HG02970 (cell line): ENCODE measurements around the gene PHACTR1.

Experiments
- ATAC-seq: cut with Tn5 transposase; IDR thresholded peaks from one replicate; pipeline ENCODE4 v1.9.1; 2021; ENCODE audit warnings: mild to moderate bottlenecking, moderate library complexity, moderate number of reproducible peaks; ENCODE audit not compliant: unreplicated experiment, low FRiP score

PHACTR1 gene

GRCh38 chr6:12892151-12892550, 175.6 kb downstream of the PHACTR1 start:
- no peak for ATAC-seq

GRCh38 chr6:12893036-12893435, 176.5 kb downstream of the PHACTR1 start:
- ATAC-seq: no peak

GRCh38 chr6:12895721-12896120, 179.2 kb downstream of the PHACTR1 start:
- ATAC-seq: no peak

- ATAC-seq: no peak
Measured at GRCh38 chr6:12896208-12896733, 179.7 kb downstream of the PHACTR1 start.

- ATAC-seq: no peak
Measured at GRCh38 chr6:12898603-12899002, 182.0 kb downstream of the PHACTR1 start.

GRCh38 chr6:12899046-12899833, 182.7 kb downstream of the PHACTR1 start:
- ATAC-seq: no peak

- ATAC-seq: no peak
Measured at GRCh38 chr6:12903246-12903645, 186.7 kb downstream of the PHACTR1 start.

GRCh38 chr6:12909833-12910232, 193.3 kb downstream of the PHACTR1 start:
- ATAC-seq: no peak

GRCh38 chr6:12911427-12911826, 194.9 kb downstream of the PHACTR1 start:
- no peak for ATAC-seq

GRCh38 chr6:12913201-12913600, 196.6 kb downstream of the PHACTR1 start:
- ATAC-seq: no peak

- no peak for ATAC-seq
Measured at GRCh38 chr6:12916006-12916405, 199.4 kb downstream of the PHACTR1 start.

- ATAC-seq: no peak
Measured at GRCh38 chr6:12916420-12917136, 200.0 kb downstream of the PHACTR1 start.

- no peak for ATAC-seq
Measured at GRCh38 chr6:12921467-12921866, 204.9 kb downstream of the PHACTR1 start.

- no peak for ATAC-seq
Measured at GRCh38 chr6:12923644-12924235, 207.2 kb downstream of the PHACTR1 start.

GRCh38 chr6:12924911-12925310, 208.3 kb downstream of the PHACTR1 start:
- ATAC-seq: no peak

GRCh38 chr6:12927746-12928145, 211.2 kb downstream of the PHACTR1 start:
- ATAC-seq: no peak

- ATAC-seq: no peak
Measured at GRCh38 chr6:12929678-12930077, 213.1 kb downstream of the PHACTR1 start.

GRCh38 chr6:12931639-12932038, 215.1 kb downstream of the PHACTR1 start:
- no peak for ATAC-seq

GRCh38 chr6:12935637-12936036, 219.1 kb downstream of the PHACTR1 start:
- ATAC-seq: no peak

- no peak for ATAC-seq
Measured at GRCh38 chr6:12937971-12938370, 221.4 kb downstream of the PHACTR1 start.

GRCh38 chr6:12939314-12939713, 222.7 kb downstream of the PHACTR1 start:
- ATAC-seq: no peak
